Measurements from ENCODE around the gene FAM227A.
"Not testable (repeated sequence)": the region's sequence is repeated elsewhere in the genome, so short reads cannot be mapped to it uniquely, and the experiment has no call there.

FAM227A gene

DNA sequence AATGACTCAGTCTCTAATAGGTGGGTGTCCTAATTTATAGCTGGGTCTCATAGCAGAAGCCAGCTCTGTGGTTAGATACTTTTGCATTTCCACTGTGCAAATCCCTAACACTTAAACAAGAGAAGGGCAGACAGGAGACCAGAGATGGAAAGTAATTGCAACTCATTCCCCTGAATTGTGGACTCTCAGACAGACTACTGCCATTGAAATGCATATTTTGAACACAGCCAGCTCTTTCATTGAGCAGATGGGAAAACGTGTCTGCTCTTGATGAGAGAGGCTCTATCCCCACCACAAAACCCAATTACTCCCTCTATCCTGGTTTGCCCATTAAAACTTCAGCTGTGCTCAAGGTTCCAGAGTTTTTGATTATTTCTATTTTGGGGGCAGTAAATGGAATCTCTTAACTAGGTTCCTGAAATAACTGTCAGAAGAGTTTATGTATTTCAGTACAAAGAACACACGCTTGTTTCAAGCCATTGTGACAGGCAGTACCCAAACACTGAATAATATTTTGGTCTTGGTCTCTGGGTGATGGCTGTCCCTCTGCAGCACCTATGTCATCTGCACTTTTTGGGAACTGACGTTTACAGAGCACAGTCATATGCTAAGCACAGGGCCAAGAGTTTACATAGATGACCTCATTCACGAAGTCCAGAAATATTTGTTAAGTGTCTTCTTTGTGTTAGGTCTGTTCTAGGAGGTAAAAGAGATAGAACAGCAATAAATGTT, 41.7 kb downstream of the FAM227A start:
- DNase-seq (ENCODE audit: low read depth), result no peak
- H3K4me3 ChIP-seq (ENCODE audit: low read depth, low read length), result no peak overlapping the region

GRCh38 chr22:38613588-38613987, 42.6 kb downstream of the FAM227A start:
- no peak overlapping the region for H3K4me3 ChIP-seq (ENCODE audit: low read depth, low read length)
- no peak for DNase-seq (ENCODE audit: low read depth)

DNA sequence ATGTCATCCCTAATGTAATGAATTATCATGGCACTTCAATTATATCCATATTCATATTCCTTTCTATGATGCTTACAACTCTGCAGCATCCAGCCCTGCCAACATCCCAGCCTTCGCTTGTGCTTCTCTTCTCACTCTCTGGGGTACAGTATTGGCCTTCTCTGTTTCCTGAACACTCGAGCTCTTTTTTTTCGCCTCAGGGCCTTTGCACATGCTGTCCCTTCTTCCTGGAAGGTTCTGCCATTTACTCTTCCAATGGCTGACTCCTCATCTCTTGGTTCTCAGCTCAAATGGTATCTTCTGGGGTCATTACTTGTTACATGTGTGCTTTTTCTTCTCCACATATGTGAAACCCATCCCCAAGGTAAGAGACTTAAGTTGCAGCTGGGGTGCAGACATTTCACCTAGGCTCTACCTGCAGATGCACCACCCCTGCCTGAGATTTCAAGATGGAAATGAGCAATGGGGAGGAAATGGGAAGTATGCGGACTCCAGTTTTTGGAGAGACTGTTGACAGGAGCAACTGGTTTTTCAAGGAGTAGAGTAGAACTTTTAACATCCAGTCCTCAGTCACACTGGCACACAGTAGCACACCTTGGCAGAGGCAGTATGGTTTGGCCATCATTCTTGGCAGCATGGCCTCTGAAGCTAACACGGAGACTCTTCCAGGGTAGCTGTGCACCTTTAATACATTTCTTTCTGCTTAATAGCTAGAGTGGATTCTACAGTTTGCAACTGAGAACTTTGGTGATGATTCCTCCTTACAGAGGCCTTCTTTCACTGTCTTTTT, 43.8 kb downstream of the FAM227A start:
- DNase-seq (ENCODE audit: low read depth), result no peak
- no peak overlapping the region for H3K4me3 ChIP-seq (ENCODE audit: low read depth, low read length)

DNA sequence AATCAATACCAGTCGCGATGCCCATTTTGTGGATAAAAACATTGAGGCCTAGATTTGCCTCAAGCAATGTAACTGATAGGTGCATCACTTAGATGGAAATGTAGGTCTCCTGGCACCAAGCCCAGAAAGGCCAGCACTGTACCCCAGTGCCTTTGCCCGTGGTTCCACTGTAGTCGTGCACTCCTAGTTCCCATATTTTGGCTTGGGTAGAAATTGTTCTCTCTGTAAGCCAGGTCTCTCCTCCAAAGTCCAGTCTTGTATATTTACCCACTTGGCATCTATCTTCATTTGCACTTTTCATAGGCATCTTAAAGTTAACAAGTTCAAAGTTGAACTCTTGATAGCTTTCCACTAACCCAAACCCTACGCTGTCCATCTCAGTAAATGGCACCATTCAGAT, 44.6 kb downstream of the FAM227A start:
- DNase-seq (ENCODE audit: low read depth), result no peak
- H3K4me3 ChIP-seq (ENCODE audit: low read depth, low read length), result no peak overlapping the region

DNA sequence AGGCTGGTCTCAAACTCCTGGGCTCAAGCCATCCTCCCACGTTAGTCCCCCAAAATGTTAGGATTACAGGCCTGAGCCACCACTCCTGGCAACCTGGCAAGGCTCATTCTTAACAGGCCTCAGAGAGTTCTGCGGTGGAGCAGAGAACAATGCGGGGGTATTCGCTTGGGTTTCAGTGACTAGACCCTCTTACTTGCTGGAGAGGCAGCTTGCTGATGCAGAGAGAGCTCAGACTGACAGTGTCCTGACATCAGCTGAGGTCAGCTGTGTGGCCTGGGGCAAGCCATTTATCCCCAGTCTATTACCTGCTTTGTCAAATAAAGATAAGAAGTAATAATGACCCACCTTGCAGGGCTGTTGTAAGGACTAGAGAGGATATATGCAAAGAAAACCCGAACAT, 46.0 kb downstream of the FAM227A start:
- H3K4me3 ChIP-seq (ENCODE audit: low read depth, low read length), result no peak overlapping the region
- no peak for DNase-seq (ENCODE audit: low read depth)

- DNase-seq (ENCODE audit: low read depth), result no peak
- H3K4me3 ChIP-seq (ENCODE audit: low read depth, low read length), result no peak overlapping the region
Observed at GRCh38 chr22:38608992-38609750, 47.0 kb downstream of the FAM227A start.

DNA sequence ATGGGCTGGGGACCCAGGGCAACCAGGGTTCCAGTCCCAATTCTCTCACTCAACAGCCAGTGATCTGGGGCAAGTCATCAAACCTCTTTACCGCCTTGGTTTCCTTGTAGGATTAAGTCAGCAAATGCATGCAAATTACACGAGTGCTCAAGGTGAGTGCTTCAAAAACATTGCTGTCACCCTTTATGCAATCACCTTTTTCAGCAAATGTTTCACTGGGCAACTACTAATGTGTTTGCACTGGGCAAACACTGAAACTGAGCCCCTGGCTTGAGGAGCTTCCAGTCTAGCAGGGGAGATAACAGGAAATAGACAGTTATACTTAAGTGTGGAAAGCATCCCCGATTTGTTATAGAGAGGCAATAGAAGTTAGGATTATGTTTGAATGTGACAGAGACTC, 48.5 kb downstream of the FAM227A start:
- H3K4me3 ChIP-seq (ENCODE audit: low read depth, low read length), result no peak overlapping the region
- no peak for DNase-seq (ENCODE audit: low read depth)

GRCh38 chr22:38602166-38602565, 54.0 kb downstream of the FAM227A start:
- H3K4me3 ChIP-seq (ENCODE audit: low read depth, low read length), result no peak overlapping the region
- no peak for DNase-seq (ENCODE audit: low read depth)

GRCh38 chr22:38601221-38601764, 54.9 kb downstream of the FAM227A start:
- no peak for DNase-seq (ENCODE audit: low read depth)
- H3K4me3 ChIP-seq (ENCODE audit: low read depth, low read length), result no peak overlapping the region

DNA sequence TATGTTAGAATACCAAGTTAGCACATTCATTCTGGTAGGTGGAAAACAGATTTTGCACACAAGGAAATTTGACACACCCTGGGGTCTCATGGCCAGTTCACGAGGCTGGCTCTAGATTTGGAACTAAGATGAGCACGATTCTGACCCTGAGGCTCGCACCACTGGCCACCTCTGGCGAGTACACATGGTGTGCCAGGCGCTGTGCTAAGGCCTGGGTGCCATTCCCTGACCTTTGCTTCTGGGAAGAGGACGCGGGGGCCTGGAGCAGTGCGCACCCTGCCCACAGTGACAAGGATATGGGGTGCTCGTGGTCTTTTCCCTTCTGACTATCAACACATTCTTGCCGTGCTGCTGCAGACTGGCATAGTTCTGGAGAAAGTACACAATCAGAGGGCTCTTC, 56.7 kb downstream of the FAM227A start:
- no peak for DNase-seq (ENCODE audit: low read depth)
- H3K4me3 ChIP-seq (ENCODE audit: low read depth, low read length), result no peak overlapping the region

- H3K4me3 ChIP-seq (ENCODE audit: low read depth, low read length); DNase-seq (ENCODE audit: low read depth): not testable (repeated sequence)
Observed at GRCh38 chr22:38582923-38583322, 73.3 kb downstream of the FAM227A start.

DNA sequence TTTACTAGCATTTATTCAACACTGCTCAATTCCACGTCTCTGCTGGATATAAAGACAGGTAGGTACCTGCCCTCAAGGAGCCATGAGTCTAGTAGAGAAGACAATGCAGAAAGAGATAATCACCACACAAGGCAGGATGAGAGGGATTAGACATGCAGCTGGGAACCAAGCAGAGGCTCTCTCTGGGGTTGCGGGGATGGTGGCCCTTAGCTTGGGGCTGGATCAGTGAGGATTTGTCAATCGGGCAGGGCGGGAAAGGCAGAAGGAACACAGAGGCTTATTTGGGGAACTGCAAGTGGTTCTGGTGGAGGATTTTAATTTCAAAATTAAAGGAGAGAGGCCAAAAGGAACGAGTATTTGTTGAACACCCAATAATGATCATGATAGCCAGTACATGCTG, 77.7 kb downstream of the FAM227A start:
- no peak overlapping the region for H3K4me3 ChIP-seq (ENCODE audit: low read depth, low read length)
- no peak for DNase-seq (ENCODE audit: low read depth)

- H3K4me3 ChIP-seq (ENCODE audit: low read depth, low read length), result no peak overlapping the region
- DNase-seq (ENCODE audit: low read depth), result no peak
Observed at GRCh38 chr22:38572065-38572464, 84.1 kb downstream of the FAM227A start.

DNA sequence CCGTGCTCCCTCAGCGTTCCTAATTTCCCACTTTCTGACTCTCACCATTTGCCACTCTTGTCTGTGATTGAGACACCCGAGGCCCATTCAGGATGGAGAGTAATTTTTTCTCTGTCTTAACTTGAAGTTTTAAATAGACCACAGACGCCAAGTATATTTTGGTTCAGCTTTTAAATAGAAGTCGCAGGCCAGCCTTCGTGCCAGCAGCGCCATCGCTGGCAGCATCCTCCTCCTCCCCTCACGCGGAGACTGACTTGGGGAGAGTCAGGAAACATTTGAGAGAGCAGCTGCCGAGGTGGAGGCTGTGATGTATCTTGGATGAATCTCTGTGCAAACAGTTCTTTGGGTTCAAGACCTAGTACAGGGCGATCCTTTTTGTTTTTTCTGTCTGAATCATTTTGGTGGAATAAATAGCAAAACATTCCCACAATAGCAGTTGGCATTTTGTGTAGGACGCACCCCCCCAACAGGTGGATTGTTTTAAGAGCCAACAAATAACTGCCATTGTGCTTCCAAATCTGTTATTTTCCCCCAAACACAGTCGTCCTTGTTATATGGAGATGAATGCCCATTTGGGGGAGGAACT, 85.3 kb downstream of the FAM227A start:
- H3K4me3 ChIP-seq (ENCODE audit: low read depth, low read length), result peak overlapping the region; percentile 72
- DNase-seq (ENCODE audit: low read depth), result no peak

DNA sequence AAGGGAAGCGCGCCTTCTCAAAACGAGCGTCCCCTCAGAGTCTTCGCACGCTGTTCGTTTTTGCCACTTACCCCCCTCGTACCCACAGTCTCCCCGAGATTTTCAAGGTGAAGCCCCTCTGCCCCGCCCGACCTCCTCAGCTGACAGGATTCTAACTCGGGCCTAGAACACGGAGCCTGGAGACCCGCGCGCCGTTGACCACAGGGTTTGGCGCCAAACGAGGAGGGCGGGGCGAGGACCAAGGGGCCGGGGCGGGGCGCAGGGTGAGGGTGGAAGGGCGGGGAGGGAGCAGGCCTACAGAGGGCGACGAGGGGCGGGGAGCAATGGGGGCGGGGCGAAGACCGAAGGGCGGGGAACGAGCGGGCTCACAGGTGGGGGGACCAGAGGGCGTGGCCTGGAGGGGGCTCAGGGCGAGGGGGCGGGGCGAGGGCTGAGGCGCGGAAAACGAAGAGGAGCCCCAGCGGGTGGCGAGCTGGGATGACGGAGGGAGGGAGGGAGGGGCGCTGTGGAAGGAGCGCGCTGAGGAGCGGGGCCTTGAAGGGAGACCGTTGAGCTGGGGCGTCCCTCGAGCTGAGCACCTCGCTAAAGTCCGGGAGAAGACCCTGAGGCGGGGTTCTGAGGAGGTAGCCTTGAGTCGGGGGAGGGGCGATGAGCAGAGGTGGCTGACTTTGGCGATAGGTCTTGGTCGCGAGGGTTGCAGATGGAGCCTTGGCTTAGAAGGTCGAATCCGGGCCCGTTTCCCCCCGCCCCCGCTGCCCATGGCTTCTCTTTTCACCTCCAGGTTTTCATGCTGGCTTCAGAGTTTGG, 86.0 kb downstream of the FAM227A start, which contains the start of gene DMC1:
Gene DMC1 (minus strand): TSS at position 212 of the 807 bp plus-strand sequence. CDS start 1,927 bp downstream, outside the sequence.
- DNase-seq (ENCODE audit: low read depth), result peak; percentile 44
- H3K4me3 ChIP-seq (ENCODE audit: low read depth, low read length), result peak within 1 kb of the TSS; percentile 72

- peak overlapping the region; percentile 46 for H3K4me3 ChIP-seq (ENCODE audit: low read depth, low read length)
- DNase-seq (ENCODE audit: low read depth), result no peak
Observed at GRCh38 chr22:38569181-38569971, 86.8 kb downstream of the FAM227A start.

DNA sequence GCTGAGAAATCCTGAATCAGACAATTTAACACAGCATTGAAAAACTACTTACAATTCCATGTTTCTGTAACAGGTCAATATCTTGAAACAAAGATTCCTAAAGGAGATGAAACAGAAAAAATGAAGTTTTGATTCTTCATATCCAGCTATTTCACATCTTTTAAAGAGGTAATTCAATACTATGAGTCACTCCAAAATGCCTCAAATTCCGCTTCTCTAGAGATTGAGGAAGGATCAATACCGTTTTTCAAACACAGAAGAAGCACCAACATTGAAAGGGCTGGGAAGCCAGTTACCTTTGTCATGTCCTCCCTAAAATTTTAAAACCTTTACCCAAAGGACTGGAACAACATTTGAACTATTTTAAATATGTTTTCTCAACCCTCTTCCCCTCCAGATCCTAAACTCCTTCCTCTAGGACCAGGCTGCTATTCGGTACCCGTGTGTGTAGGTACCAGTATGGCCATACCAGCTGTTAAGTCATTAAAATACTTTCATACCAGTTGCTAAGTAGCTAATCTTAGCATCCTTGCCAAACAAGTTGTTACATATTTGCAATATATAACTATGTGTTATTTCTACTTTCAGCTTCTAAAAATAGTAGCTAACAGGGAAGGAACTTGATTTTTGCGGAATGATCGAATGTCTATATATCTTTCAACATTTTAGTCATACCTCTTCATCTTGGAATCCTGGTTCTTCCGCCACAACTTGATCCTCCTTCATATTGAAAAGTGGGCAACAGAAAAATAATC, 88.5 kb downstream of the FAM227A start:
- H3K4me3 ChIP-seq (ENCODE audit: low read depth, low read length), result no peak overlapping the region
- DNase-seq (ENCODE audit: low read depth), result no peak

All from skeletal muscle cell (primary cell).